Endodermal cell (in vitro differentiated cells): ENCODE measurements around the gene SYNE3. TPM values are rescaled to one million over a fixed set of nuclear protein-coding genes. Genes with fewer than 3 reads are reported as not detected.

Experiments
- DNase-seq: peaks from one replicate; pipeline ENCODE4 v3.0.0-alpha.2; 2017
- H3K27ac ChIP-seq: 2 replicates; pipeline ENCODE4 v1.5.1; 2013; ENCODE audit warnings: mild to moderate bottlenecking, low read depth, low read length, moderate library complexity
- H3K27me3 ChIP-seq: 2 replicates; pipeline ENCODE4 v1.6.1; 2013; ENCODE audit warnings: mild to moderate bottlenecking, low read length, moderate library complexity; ENCODE audit not compliant: insufficient read depth, control insufficient read depth, poor library complexity, severe bottlenecking
- H3K36me3 ChIP-seq: 2 replicates; pipeline ENCODE4 v1.7.0; 2013; ENCODE audit warnings: mild to moderate bottlenecking, low read length, moderate library complexity; ENCODE audit not compliant: control insufficient read depth, insufficient read depth
- H3K4me1 ChIP-seq: one replicate; pipeline ENCODE4 v1.7.0; 2013; ENCODE audit warnings: low read length; ENCODE audit not compliant: control insufficient read depth, insufficient read depth
- H3K4me3 ChIP-seq: 2 replicates; pipeline ENCODE4 v1.5.1; 2013; ENCODE audit warnings: mild to moderate bottlenecking, low read length, moderate library complexity
- H3K9ac ChIP-seq: 2 replicates; pipeline ENCODE4 v1.6.1; 2013; ENCODE audit warnings: mild to moderate bottlenecking, low read length, moderate library complexity; ENCODE audit not compliant: poor library complexity, severe bottlenecking; ENCODE audit errors: extremely low read depth
- H3K9me3 ChIP-seq: 2 replicates; pipeline ENCODE4 v1.6.1; 2013; ENCODE audit warnings: mild to moderate bottlenecking, low read length, moderate library complexity; ENCODE audit not compliant: control insufficient read depth
- H3K27ac Mint-ChIP-seq: 2 replicates; pipeline ENCODE4 v1.8.0; 2020; ENCODE audit warnings: mixed read lengths
- H3K27me3 Mint-ChIP-seq: 2 replicates; pipeline ENCODE4 v1.8.0; 2021; ENCODE audit warnings: mild to moderate bottlenecking, mixed read lengths; ENCODE audit not compliant: insufficient read depth
- H3K36me3 Mint-ChIP-seq: 2 replicates; pipeline ENCODE4 v1.8.0; 2020; ENCODE audit warnings: low read depth, mixed read lengths
- H3K4me1 Mint-ChIP-seq: 2 replicates; pipeline ENCODE4 v1.8.0; 2020; ENCODE audit warnings: mixed read lengths
- H3K4me3 Mint-ChIP-seq: 2 replicates; pipeline ENCODE4 v1.8.0; 2020; ENCODE audit warnings: mild to moderate bottlenecking, moderate library complexity, mixed read lengths
- H3K9me3 Mint-ChIP-seq: 2 replicates; pipeline ENCODE4 v1.8.0; 2020; ENCODE audit warnings: mild to moderate bottlenecking, mixed read lengths
- CTCF ChIP-seq: fragments of 200-600 bp; sonication (generic); conservative IDR thresholded peaks from 2 replicates; pipeline ENCODE4 v1.5.0; 2021; ENCODE audit warnings: antibody characterized with exemption, mild to moderate bottlenecking
- WGBS, 2 experiments: methylation state at CpG; one replicate each; pipeline versions ENCODE4 v1.1.5 to v1.1.7; 2013; ENCODE audit warnings: missing lambda C conversion rate in 2 of 2, mixed read lengths in 1 of 2; ENCODE audit not compliant: insufficient coverage in 1 of 2, insufficient read length in 1 of 2; 5-methylcytosine and 5-hydroxymethylcytosine counted together
- total RNA-seq, 2 donors: library from RNA; stranded (reverse); fragmentation: NEBNext Ultra II Directional in 1 of 2; extraction: Animal tissue kit (Norgen Biotek cat#: 25700) in 1 of 2; gene quantifications; 2 replicates in 1 of 2; 3 replicates in 1 of 2; pipeline ENCODE4 v1.2.1, GENCODE V29; 2021

SYNE3 gene
- total RNA-seq, 2 donors from 2014 or later, result 1.0 to 5.2 TPM

GRCh38 chr14:95524706-95525512 is 8.5 kb upstream of the SYNE3 start:
- H3K27me3 Mint-ChIP-seq, result no peaks in the 10 kb centered on the region
- Histone ChIP-seq H3K9ac (no peak overlapping the region), H3K4me3 (no peak overlapping the region), H3K27ac (no peak overlapping the region), H3K9me3 (no peaks in the 10 kb centered on the region), H3K27me3 (no peaks in the 10 kb centered on the region), H3K36me3 (no peaks in the 10 kb centered on the region), H3K4me1 (peaks cover 23% of the 10 kb centered on the region)
- H3K9me3 Mint-ChIP-seq, result no peaks in the 10 kb centered on the region
- 87 to 94% methylated on average over 6 of the region's 6 CpGs for WGBS, 2 experiments
- peak overlapping the region; percentile 74 for H3K27ac Mint-ChIP-seq
- H3K4me1 Mint-ChIP-seq, result peaks cover 32% of the 10 kb centered on the region
- no peaks in the 10 kb centered on the region for H3K36me3 Mint-ChIP-seq
- DNase-seq, result no peak
- TF ChIP-seq CTCF, result no peak
- no peak overlapping the region for H3K4me3 Mint-ChIP-seq

- Histone ChIP-seq H3K4me1 (peaks cover 23% of the 10 kb centered on the region), H3K4me3 (peak overlapping the region; percentile 10), H3K36me3 (no peaks in the 10 kb centered on the region), H3K9ac (peak overlapping the region; percentile 33), H3K27me3 (no peaks in the 10 kb centered on the region), H3K27ac (no peak overlapping the region), H3K9me3 (no peaks in the 10 kb centered on the region)
- peak; percentile 49 for DNase-seq
- Mint-ChIP-seq H3K9me3 (no peaks in the 10 kb centered on the region), H3K36me3 (no peaks in the 10 kb centered on the region), H3K27ac (peak overlapping the region; percentile 81), H3K4me3 (no peak overlapping the region), H3K4me1 (peaks cover 32% of the 10 kb centered on the region), H3K27me3 (peaks cover 8% of the 10 kb centered on the region)
- WGBS, 2 experiments, result 78 to 82% methylated on average over 8 to 11 of the region's 11 CpGs
- TF ChIP-seq CTCF, result peak; percentile 31
Measured at GRCh38 chr14:95523815-95524448, 7.5 kb upstream of the SYNE3 start.

- WGBS, 2 experiments, result 58 to 73% methylated on average over 9 to 11 of the region's 12 CpGs
- H3K9me3 Mint-ChIP-seq, result no peaks in the 10 kb centered on the region
- H3K4me3 Mint-ChIP-seq, result no peak overlapping the region
- peak; percentile 67 for DNase-seq
- no peaks in the 10 kb centered on the region for H3K36me3 ChIP-seq
- peaks cover 14% of the 10 kb centered on the region for H3K27me3 Mint-ChIP-seq
- H3K4me1 ChIP-seq, result peaks cover 23% of the 10 kb centered on the region
- no peak overlapping the region for H3K27ac ChIP-seq
- H3K4me1 Mint-ChIP-seq, result peaks cover 32% of the 10 kb centered on the region
- no peaks in the 10 kb centered on the region for H3K36me3 Mint-ChIP-seq
- H3K27me3 ChIP-seq, result no peaks in the 10 kb centered on the region
- TF ChIP-seq CTCF, result no peak
- H3K27ac Mint-ChIP-seq, result peak overlapping the region; percentile 81
- peak overlapping the region; percentile 33 for H3K9ac ChIP-seq
- no peaks in the 10 kb centered on the region for H3K9me3 ChIP-seq
- H3K4me3 ChIP-seq, result peak overlapping the region; percentile 10
Measured at GRCh38 chr14:95523051-95523814, 6.8 kb upstream of the SYNE3 start.
